Kidney capillary endothelial cell (primary cell): ENCODE measurements around the gene SETD5.
A peak's percentile ranks its signal among the peaks of the same experiment; 100 is the strongest.

Source experiments
- DNase-seq: peaks from one replicate; pipeline ENCODE4 v3.0.0-alpha.2; 2018; ENCODE audit warnings: low spot score

Gene SETD5

GRCh38 chr3:9397332-9397905 is at the start of gene SETD5:
SETD5 (plus strand) TSS chr3:9397615; CDS start chr3:9428939, 31,324 bp downstream.
- DNase-seq, result peak; percentile 89

GRCh38 chr3:9347887-9348286 is 49.5 kb upstream of the SETD5 start:
- no peak for DNase-seq

- peak; percentile 93 for DNase-seq
These were observed 47.9 kb upstream of the SETD5 start for GRCh38 chr3:9349321-9350117.

GRCh38 chr3:9351709-9352126 is 45.7 kb upstream of the SETD5 start:
- no peak for DNase-seq

- peak; percentile 72 for DNase-seq
These were observed 44.3 kb upstream of the SETD5 start for GRCh38 chr3:9352917-9353752.

GRCh38 chr3:9361691-9362388 is 35.6 kb upstream of the SETD5 start:
- no peak for DNase-seq

GRCh38 chr3:9362731-9363530 is 34.5 kb upstream of the SETD5 start, which contains the start of gene THUMPD3:
THUMPD3 (plus strand) TSS chr3:9363054; CDS start chr3:9365069, 2,015 bp downstream.
- peak; percentile 95 for DNase-seq

- DNase-seq, result no peak
These were observed 27.9 kb upstream of the SETD5 start for GRCh38 chr3:9369508-9369907.

- DNase-seq, result no peak
These were observed 23.9 kb upstream of the SETD5 start for GRCh38 chr3:9373465-9373864.

- DNase-seq, result no peak
These were observed 19.4 kb upstream of the SETD5 start for GRCh38 chr3:9377981-9378380.

GRCh38 chr3:9379327-9379726 is 18.1 kb upstream of the SETD5 start:
- no peak for DNase-seq

GRCh38 chr3:9380014-9380413 is 17.4 kb upstream of the SETD5 start:
- no peak for DNase-seq

- DNase-seq, result no peak
These were observed 13.1 kb upstream of the SETD5 start for GRCh38 chr3:9384141-9384828.

GRCh38 chr3:9385187-9386077 is 12.0 kb upstream of the SETD5 start:
- DNase-seq, result no peak

- no peak for DNase-seq
These were observed 11.3 kb upstream of the SETD5 start for GRCh38 chr3:9386078-9386459.

- DNase-seq, result no peak
These were observed 10.7 kb upstream of the SETD5 start for GRCh38 chr3:9386501-9387321.

GRCh38 chr3:9387322-9387655 is 10.1 kb upstream of the SETD5 start:
- no peak for DNase-seq

- DNase-seq, result no peak
These were observed 9.3 kb upstream of the SETD5 start for GRCh38 chr3:9388142-9388541.
